IPS-NIHi7 (cell line): ENCODE measurements around the gene COMMD10.
"Not testable (repeated sequence)": the region's sequence is repeated elsewhere in the genome, so short reads cannot be mapped to it uniquely, and the experiment has no call there.

Experiments
- DNase-seq: peaks from one replicate; pipeline ENCODE4 v3.0.0; 2012; ENCODE audit warnings: mixed read lengths; ENCODE audit errors: extremely low spot score

The COMMD10 gene

DNA sequence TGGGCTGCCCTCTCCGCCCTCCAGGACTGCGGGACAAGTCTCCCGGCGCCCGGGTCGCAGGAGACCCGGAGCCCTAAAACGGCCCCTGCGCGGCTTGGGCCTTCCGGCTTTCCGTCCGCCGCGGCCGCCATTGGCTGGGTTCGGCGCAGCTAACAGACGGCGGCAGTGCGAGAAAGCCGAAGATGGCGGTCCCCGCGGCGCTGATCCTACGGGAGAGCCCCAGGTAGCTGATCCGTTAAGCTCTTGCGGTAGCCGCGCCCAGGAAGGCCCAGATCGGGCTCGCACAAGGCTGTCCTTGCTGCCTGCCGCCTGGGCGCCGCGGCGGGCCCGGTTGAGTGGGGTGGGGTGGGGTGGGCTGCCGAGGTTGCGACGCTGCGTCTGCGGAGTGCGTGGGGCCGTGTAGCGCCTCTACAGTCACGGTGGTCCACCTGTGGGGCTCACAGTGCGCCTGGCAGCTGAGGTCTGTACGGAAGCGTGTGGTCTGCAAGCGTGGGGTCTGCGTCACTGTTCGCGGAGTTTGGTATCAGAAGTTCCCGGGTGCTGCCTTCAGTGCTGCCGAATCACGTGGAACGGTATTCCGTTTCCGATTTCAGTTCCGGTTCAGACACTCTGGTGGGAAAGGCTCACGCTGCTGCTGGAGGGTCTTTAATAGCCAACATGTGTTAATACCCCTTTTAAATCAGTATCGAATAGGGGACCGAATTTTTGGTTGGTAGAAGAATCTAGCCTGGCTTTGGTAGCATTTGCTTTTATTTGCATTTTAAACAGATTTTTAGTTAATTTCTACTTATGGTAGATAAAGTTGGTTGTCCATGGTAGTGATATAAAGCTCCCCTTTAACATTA, at the start of gene COMMD10:
Gene COMMD10 (plus strand): TSS at position 155 of the 845 bp plus-strand sequence.
- peak; percentile 79 for DNase-seq

DNA sequence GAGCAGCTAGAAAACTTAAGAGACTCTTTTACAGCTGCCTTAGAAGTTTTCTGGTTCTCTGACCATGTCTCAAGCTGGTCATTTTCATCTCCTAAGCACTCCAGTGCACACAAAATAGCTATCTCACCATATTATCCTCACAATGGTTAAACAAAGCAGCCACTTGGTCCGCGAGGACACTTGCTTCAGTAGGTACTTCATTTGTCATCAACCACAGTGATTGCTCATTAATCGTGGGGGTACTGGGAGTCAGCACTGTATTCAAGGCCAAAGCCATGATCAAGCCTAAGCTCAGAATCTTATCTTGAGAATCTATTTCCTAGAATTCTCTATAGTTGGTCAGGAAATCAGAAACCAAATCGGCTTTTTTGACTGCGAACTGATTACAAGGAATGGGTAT, 49.7 kb upstream of the COMMD10 start:
- DNase-seq = no peak

GRCh38 chr5:116037236-116037822, 47.5 kb upstream of the COMMD10 start:
- DNase-seq = no peak

DNA sequence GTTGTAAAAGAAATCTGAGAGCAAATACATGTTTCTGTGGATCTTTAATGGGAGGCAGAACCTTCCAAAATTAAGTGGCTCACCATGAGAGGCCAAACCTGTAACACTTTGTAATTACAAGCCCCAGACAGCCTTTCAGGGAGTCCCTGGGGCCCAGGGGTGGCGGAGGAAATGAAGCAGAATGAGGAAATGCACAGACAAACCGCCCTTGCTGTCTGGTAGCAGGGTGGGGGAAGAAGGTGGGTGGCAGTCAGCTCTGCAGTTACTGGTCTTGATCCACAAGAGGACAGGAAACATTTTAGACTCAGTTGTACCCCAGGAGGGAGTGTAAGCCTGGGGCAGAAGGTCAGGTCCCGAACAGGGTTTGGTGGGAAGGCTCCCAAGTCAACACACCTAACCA, 46.0 kb upstream of the COMMD10 start:
- no peak for DNase-seq

- DNase-seq = no peak
Measured at GRCh38 chr5:116042375-116042774, 42.5 kb upstream of the COMMD10 start.

- DNase-seq = no peak
Measured at GRCh38 chr5:116044073-116044472, 40.8 kb upstream of the COMMD10 start.

GRCh38 chr5:116045821-116046220, 39.0 kb upstream of the COMMD10 start:
- no peak for DNase-seq

DNA sequence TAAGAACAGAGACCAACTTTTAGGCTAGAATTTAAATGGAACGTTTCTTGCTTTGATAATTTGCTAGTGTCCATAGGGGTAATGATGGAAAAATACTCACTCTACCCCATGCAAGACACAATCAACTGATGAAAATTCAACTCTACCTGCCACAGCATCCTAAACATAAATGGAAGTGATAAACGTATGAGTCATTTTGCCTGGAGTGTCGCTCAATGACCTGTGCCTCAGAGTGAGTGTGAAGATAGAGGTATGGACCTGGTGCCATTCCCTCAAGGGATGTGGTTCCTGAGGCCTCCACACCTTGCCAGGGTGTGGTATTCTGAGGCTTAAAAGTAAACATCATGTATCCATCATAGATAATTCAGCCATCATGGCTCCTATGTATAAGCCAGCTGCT, 38.6 kb upstream of the COMMD10 start:
- no peak for DNase-seq

DNA sequence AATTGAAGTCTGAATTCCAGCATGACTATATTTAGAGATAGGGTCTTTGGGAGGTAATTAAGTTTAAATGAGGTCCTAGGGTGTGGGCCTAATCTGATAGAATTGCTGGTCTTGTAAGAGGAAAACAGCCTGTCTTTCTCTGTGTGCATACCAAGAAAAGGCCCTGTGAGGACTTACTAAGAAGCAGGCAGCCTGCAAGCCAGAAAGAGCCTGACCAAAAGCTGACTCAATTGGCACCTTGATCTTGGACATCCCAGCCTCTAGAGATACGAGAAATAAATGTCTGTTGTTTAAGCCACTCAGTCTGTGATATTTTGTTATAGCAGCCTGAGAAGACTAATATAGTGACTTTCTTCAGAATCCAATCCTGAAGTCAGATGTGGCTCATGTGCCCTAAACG, 38.0 kb upstream of the COMMD10 start:
- no peak for DNase-seq

GRCh38 chr5:116058346-116058936, 26.4 kb upstream of the COMMD10 start:
- no peak for DNase-seq

DNA sequence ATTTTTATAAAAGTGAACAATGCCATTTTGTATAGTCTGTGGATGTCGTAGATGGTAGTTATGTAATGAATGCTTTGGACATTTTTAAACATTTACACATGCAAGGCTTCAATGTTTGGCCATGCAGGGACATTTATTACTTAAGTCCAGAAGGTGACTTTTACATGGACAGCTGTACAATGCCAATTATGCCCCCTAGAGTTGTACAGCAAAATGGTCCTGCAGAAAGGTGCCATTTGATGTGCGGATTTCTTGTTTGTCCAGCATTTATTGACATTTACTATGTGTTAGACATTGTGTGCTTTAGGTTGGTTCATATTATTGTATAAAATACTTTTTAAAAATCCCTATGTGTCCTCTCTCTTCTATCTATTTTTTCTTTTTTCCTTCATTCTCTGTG, 22.5 kb upstream of the COMMD10 start:
- no peak for DNase-seq

- no peak for DNase-seq
Measured at GRCh38 chr5:116063950-116064349, 20.9 kb upstream of the COMMD10 start.

- DNase-seq = peak; percentile 21
Measured at GRCh38 chr5:116068028-116068632, 16.7 kb upstream of the COMMD10 start.

GRCh38 chr5:116071211-116071610, 13.6 kb upstream of the COMMD10 start:
- DNase-seq = no peak

DNA sequence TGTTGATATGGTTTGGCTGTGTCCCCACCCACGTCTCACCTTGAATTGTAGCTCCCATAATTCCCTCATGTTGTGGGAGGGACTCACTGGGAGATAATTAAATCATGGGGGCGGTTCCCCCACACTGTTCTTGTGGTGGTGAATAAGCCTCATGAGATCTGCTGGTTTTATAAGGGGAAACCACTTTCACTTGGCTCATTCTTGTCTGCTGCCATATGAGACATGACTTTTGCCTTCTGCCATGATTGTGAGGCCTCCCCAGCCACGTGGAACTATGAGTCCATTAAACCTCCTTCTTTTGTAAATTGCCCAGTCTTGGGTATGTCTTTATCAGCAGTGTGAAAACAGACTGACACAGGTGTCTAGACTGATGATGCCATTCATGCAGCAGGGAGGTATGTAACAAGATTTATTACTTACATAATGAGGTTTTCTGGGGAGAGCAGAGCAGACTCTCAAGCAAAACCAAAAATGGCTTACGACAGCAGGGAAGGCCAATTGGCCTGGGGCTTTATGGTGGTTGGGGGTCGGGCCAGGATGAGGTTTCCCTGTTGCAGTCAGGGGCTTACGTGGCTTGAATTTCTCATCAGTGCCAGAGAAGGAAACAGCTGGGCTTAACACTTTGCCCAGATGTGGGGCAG, 9.5 kb upstream of the COMMD10 start:
- no peak for DNase-seq

DNA sequence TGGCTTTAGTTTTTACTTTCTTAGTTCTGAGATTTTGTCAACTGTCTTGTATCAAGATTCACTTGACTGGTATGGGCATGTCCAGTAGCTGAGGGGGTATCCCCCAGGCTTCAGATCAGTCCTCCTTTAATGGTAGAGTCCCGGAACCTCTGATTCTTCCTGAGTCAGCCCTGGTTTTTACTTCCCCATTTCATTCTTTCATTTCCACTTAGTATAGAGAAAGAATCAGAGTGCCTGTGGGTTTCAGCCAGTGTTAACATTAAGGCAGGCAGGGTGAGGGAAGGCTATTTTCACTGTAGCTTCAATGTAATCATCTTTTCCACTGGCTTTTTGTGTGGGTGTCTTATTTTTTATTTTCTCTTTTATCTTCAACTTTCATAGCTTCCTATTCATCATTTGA, 8.3 kb upstream of the COMMD10 start:
- no peak for DNase-seq

DNA sequence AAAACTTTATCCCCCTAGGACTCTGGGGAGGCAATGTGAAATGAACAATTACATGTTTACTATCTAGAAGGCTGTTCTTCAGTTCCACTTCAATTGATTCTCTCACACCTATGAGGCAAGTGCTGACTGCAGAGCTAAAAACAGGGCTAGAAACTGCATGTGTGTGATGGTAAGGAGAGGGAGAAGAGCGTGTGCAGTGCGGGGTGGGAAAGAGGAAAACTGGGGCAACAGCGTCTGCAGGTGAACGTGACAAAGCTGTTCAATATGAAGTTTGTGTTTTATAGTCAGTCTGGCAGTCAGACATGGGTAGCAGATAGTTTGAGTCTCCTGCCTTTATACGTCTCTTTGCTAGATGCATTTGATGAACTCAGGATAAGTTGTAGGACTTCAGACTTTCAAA, 6.6 kb upstream of the COMMD10 start:
- DNase-seq = no peak

- peak; percentile 49 for DNase-seq
Measured at GRCh38 chr5:116084287-116084691, 536 bp upstream of the COMMD10 start.

- DNase-seq = not testable (repeated sequence)
Measured at GRCh38 chr5:116086309-116086708, 1.5 kb downstream of the COMMD10 start.

GRCh38 chr5:116088062-116088461, 3.2 kb downstream of the COMMD10 start:
- DNase-seq = no peak

- DNase-seq = no peak
Measured at GRCh38 chr5:116090302-116090701, 5.5 kb downstream of the COMMD10 start.

- DNase-seq = no peak
Measured at GRCh38 chr5:116091416-116091815, 6.6 kb downstream of the COMMD10 start.
